HG03378 (cell line): ENCODE results near the gene SLC17A4.
"Not testable (repeated sequence)": the region's sequence is repeated elsewhere in the genome, so short reads cannot be mapped to it uniquely, and the experiment has no call there.

Source experiments
- ATAC-seq: cut with Tn5 transposase; IDR thresholded peaks from one replicate; pipeline ENCODE4 v1.9.1; 2021; ENCODE audit warnings: mild to moderate bottlenecking, moderate library complexity; ENCODE audit not compliant: unreplicated experiment

The SLC17A4 gene

GRCh38 chr6:25754535-25754934 lies at the start of gene SLC17A4:
SLC17A4 (plus strand) TSS chr6:25754742; CDS start chr6:25761963, 7,221 bp downstream.
- ATAC-seq: no peak

GRCh38 chr6:25706314-25707014 lies 48.1 kb upstream of the SLC17A4 start:
- ATAC-seq: no peak

- no peak for ATAC-seq
These were observed 44.8 kb upstream of the SLC17A4 start for GRCh38 chr6:25709761-25710160.

GRCh38 chr6:25710287-25710686 lies 44.3 kb upstream of the SLC17A4 start:
- no peak for ATAC-seq

- no peak for ATAC-seq
These were observed 40.7 kb upstream of the SLC17A4 start for GRCh38 chr6:25713824-25714223.

GRCh38 chr6:25714765-25715164 lies 39.8 kb upstream of the SLC17A4 start:
- ATAC-seq: no peak

- no peak for ATAC-seq
These were observed 38.7 kb upstream of the SLC17A4 start for GRCh38 chr6:25715794-25716193.

- ATAC-seq: no peak
These were observed 36.4 kb upstream of the SLC17A4 start for GRCh38 chr6:25717866-25718740.

GRCh38 chr6:25726122-25726911 lies 28.2 kb upstream of the SLC17A4 start:
- no peak for ATAC-seq

- no peak for ATAC-seq
These were observed 27.5 kb upstream of the SLC17A4 start for GRCh38 chr6:25727028-25727427.

- ATAC-seq: no peak
These were observed 23.6 kb upstream of the SLC17A4 start for GRCh38 chr6:25730907-25731306.

- no peak for ATAC-seq
These were observed 22.8 kb upstream of the SLC17A4 start for GRCh38 chr6:25731721-25732120.

- no peak for ATAC-seq
These were observed 21.9 kb upstream of the SLC17A4 start for GRCh38 chr6:25732468-25733198.

- ATAC-seq: no peak
These were observed 19.3 kb upstream of the SLC17A4 start for GRCh38 chr6:25735261-25735660.

- ATAC-seq: no peak
These were observed 10.7 kb upstream of the SLC17A4 start for GRCh38 chr6:25743868-25744267.

GRCh38 chr6:25745836-25746235 lies 8.7 kb upstream of the SLC17A4 start:
- no peak for ATAC-seq

GRCh38 chr6:25746968-25747367 lies 7.6 kb upstream of the SLC17A4 start:
- no peak for ATAC-seq

- ATAC-seq: no peak
These were observed 7.1 kb upstream of the SLC17A4 start for GRCh38 chr6:25747477-25747876.

GRCh38 chr6:25748049-25748448 lies 6.5 kb upstream of the SLC17A4 start:
- no peak for ATAC-seq

- not testable (repeated sequence) for ATAC-seq
These were observed 5.7 kb upstream of the SLC17A4 start for GRCh38 chr6:25748601-25749517.
